Activated naive CD8-positive, alpha-beta T cell (primary cell): ENCODE results near the gene FAM114A1.

Source experiments
- H3K27ac Mint-ChIP-seq: one replicate; pipeline ENCODE4 v1.8.0; 2021; ENCODE audit warnings: mixed read lengths
- H3K27me3 Mint-ChIP-seq: one replicate; pipeline ENCODE4 v1.8.0; 2021; ENCODE audit warnings: mixed read lengths
- H3K36me3 Mint-ChIP-seq: one replicate; pipeline ENCODE4 v1.8.0; 2021; ENCODE audit warnings: mixed read lengths
- H3K4me1 Mint-ChIP-seq: one replicate; pipeline ENCODE4 v1.8.0; 2021; ENCODE audit warnings: low read depth, mixed read lengths
- H3K4me3 Mint-ChIP-seq: one replicate; pipeline ENCODE4 v1.8.0; 2021; ENCODE audit warnings: mild to moderate bottlenecking, mixed read lengths
- H3K9me3 Mint-ChIP-seq: one replicate; pipeline ENCODE4 v1.8.0; 2021; ENCODE audit warnings: low read depth, mixed read lengths

Gene FAM114A1

DNA sequence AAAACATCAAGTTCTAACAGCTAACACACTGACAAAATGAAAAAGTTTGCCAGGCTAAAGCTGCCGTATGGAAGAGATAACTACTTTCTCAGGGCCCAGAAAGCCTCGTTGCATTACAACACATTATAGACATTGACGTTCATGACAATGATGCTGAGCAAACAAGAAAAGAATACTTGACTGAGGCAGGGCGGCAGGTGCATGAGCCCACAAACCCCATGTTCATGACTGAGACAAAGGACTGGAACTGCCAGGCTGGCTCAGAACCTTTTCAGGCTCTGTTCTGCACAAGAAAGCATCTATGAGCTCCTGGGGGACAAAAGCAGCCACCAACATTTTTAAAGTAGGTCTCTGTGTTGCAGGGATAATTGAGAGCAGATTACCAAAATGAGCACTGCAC is 24.6 kb upstream of the FAM114A1 start:
- Mint-ChIP-seq H3K4me1 (peaks cover 7% of the 10 kb centered on the region), H3K27ac (no peak overlapping the region)

DNA sequence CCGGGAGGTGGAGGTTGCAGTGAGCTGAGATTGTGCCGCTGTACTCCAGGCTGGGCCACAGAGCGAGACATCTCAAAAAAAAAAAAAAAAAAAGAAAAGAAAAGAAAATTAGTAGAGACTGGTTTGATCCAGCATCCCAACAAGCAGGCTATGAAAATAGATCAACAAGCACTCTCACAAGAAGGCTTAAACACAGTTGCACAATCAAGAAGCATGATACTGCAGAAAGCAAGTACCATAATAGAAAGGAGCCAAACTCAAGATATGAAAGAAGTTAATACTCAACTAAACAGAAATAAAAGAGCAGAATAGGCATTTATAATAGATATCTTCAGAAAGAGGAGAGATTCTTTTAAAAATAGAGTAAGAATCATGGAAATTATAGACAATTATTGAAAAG is 21.6 kb upstream of the FAM114A1 start:
- Mint-ChIP-seq H3K36me3 (peaks cover 13% of the 10 kb centered on the region), H3K9me3 (peaks cover 14% of the 10 kb centered on the region), H3K27ac (no peak overlapping the region), H3K4me1 (no peaks in the 10 kb centered on the region), H3K4me3 (no peak overlapping the region), H3K27me3 (no peaks in the 10 kb centered on the region)

More for the DNA sequence above, 24.6 kb upstream of the FAM114A1 start:
- no peaks in the 10 kb centered on the region for H3K27me3 Mint-ChIP-seq
- H3K4me3 Mint-ChIP-seq = no peak overlapping the region
- peaks cover 5% of the 10 kb centered on the region for H3K36me3 Mint-ChIP-seq
- no peaks in the 10 kb centered on the region for H3K9me3 Mint-ChIP-seq

- Mint-ChIP-seq H3K27me3 (no peaks in the 10 kb centered on the region), H3K4me1 (peaks cover 33% of the 10 kb centered on the region), H3K36me3 (peaks cover under 1% of the 10 kb centered on the region), H3K9me3 (peaks cover under 1% of the 10 kb centered on the region), H3K4me3 (peak overlapping the region; percentile 86), H3K27ac (peak overlapping the region; percentile 97)
These were observed 12.1 kb upstream of the FAM114A1 start for GRCh38 chr4:38855466-38855865.

DNA sequence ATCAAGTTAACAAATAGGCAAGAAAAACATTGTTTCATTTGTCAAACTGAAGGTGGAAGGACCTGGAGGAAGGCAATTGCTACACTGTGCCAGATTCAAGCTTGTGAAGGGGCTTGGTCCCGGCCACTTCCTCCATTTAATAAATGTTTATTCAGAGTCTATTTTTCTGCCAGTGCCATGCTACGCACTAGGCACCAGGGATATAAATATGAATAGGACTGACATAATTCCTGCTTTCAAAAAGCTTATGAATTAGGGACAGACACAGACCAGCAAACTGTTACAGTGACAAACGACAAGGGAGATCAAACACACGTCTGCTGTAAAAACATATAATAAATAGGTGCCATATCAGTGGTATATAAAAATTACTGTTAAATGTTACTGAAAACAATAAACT is 11.6 kb upstream of the FAM114A1 start:
- Mint-ChIP-seq H3K4me1 (peaks cover 38% of the 10 kb centered on the region), H3K9me3 (no peaks in the 10 kb centered on the region), H3K4me3 (peak overlapping the region; percentile 86), H3K36me3 (no peaks in the 10 kb centered on the region), H3K27ac (peak overlapping the region; percentile 97), H3K27me3 (no peaks in the 10 kb centered on the region)

DNA sequence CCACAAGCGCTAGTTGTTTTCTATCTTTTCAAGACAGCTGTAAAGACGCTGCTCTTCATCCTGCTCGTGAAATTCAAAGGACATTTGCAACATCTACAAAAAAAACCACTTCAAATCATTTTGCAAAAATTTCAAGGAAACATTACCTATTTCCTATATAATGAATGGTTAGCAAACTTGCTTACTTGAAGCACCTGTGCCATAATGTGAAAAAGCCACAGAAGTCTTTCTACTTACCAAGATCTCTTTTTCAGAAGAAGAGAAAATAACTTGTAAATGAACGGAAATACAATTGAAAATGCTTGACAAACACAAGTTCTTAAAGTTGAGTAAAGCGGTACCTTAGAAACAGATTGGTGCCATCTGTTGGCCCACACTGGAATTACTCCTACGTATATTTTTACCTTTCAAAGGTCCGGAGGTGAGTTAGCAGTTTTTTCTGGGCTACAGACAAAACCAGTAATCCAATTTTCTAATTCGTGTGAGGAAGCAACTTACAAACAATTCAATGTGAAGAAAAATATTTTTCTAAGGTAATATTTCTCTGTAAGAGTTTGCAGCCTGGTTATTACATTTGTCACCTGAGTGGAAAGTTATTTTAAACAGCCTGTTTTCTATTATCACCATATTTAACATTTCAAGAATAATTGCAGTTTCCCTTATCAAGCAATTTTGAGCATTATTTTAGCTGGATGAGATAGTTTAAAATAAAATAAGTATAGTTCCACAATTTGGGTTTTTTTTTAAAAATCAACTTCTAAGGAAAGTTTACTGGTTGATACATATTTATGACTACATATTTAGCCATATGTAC is 10.9 kb upstream of the FAM114A1 start, which contains the start of gene TLR6:
Gene TLR6, minus strand, starts transcription at position 294 of the 814 bp plus-strand sequence. CDS start 27,344 bp downstream, outside the sequence.
- Mint-ChIP-seq H3K9me3 (no peaks in the 10 kb centered on the region), H3K27ac (peak within 1 kb of the TSS; percentile 97), H3K27me3 (no peaks in the 10 kb centered on the region), H3K36me3 (no peaks in the 10 kb centered on the region), H3K4me1 (peaks cover 42% of the 10 kb centered on the region), H3K4me3 (peak within 1 kb of the TSS; percentile 86)

- H3K4me1 Mint-ChIP-seq = peaks cover 42% of the 10 kb centered on the region
- no peaks in the 10 kb centered on the region for H3K9me3 Mint-ChIP-seq
- peak overlapping the region; percentile 86 for H3K4me3 Mint-ChIP-seq
- peak overlapping the region; percentile 97 for H3K27ac Mint-ChIP-seq
- no peaks in the 10 kb centered on the region for H3K27me3 Mint-ChIP-seq
- H3K36me3 Mint-ChIP-seq = no peaks in the 10 kb centered on the region
These were observed 10.1 kb upstream of the FAM114A1 start for GRCh38 chr4:38857354-38858096.

DNA sequence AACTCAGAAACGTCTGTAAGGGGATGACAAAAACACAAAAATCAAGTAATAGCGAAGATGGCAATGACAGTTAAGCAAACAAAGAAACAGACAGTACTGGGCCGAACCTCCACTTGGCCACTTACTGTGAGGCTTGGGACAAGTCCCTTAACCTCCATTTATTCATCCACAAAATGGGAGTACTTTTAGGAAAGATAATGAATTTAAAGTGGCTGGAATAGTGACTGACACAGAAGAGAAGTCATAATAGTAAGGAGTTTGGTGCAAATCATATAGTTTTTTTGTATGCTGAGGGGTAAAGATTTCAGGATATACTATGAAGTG is 9.5 kb upstream of the FAM114A1 start:
- no peaks in the 10 kb centered on the region for H3K27me3 Mint-ChIP-seq
- H3K4me1 Mint-ChIP-seq = peaks cover 42% of the 10 kb centered on the region
- peak overlapping the region; percentile 86 for H3K4me3 Mint-ChIP-seq
- no peaks in the 10 kb centered on the region for H3K9me3 Mint-ChIP-seq
- H3K27ac Mint-ChIP-seq = peak overlapping the region; percentile 97
- no peaks in the 10 kb centered on the region for H3K36me3 Mint-ChIP-seq

- H3K9me3 Mint-ChIP-seq = no peaks in the 10 kb centered on the region
- peaks cover 42% of the 10 kb centered on the region for H3K4me1 Mint-ChIP-seq
- no peak overlapping the region for H3K4me3 Mint-ChIP-seq
- no peaks in the 10 kb centered on the region for H3K27me3 Mint-ChIP-seq
- peaks cover 2% of the 10 kb centered on the region for H3K36me3 Mint-ChIP-seq
- H3K27ac Mint-ChIP-seq = no peak overlapping the region
These were observed 8.1 kb upstream of the FAM114A1 start for GRCh38 chr4:38859501-38859900.

GRCh38 chr4:38860788-38861424 is 6.7 kb upstream of the FAM114A1 start:
- no peaks in the 10 kb centered on the region for H3K27me3 Mint-ChIP-seq
- peaks cover 2% of the 10 kb centered on the region for H3K36me3 Mint-ChIP-seq
- no peak overlapping the region for H3K4me3 Mint-ChIP-seq
- peaks cover 45% of the 10 kb centered on the region for H3K4me1 Mint-ChIP-seq
- H3K27ac Mint-ChIP-seq = peak overlapping the region; percentile 28
- no peaks in the 10 kb centered on the region for H3K9me3 Mint-ChIP-seq

DNA sequence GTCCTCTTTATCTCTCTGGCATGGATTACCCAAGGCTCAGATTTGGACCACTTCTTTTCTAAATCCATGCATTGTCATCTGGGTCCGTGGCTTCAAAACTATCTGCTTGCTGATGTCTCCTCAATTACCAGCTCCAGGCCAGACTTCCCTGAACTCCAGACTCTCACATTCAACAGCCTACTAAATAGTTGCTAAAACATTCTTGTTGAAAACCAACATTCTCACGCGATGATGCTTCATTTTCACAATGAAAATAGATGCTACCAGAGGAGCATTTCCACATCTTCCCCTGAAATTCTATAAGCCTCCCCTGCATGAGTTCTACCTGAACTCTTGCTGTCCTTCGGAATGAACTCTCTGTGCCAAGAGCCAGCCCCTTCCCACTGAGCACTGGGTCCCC is 5.8 kb upstream of the FAM114A1 start:
- H3K27ac Mint-ChIP-seq = no peak overlapping the region
- H3K4me3 Mint-ChIP-seq = no peak overlapping the region
- no peaks in the 10 kb centered on the region for H3K27me3 Mint-ChIP-seq
- peaks cover 37% of the 10 kb centered on the region for H3K4me1 Mint-ChIP-seq
- no peaks in the 10 kb centered on the region for H3K9me3 Mint-ChIP-seq
- peaks cover 2% of the 10 kb centered on the region for H3K36me3 Mint-ChIP-seq

DNA sequence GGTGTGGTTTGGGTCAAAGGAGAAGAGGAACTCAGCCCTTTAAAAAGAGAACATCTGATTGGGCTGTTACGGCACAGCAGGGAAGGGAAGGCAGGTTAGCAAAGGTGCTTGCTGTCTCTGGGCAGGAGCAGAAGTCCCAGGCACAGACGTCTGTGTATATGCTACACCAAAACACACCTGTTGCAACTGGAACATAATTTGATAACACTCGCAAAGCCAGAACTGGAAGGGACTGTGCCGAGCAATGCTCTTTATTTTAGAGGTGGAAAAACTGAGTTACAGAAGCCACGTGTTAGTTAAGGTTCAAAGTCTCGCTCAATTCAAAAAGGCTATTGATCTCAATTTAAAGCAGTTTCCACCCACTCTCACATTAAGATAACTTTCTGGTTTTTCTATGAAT is 2.2 kb upstream of the FAM114A1 start:
- peaks cover 2% of the 10 kb centered on the region for H3K36me3 Mint-ChIP-seq
- H3K4me3 Mint-ChIP-seq = no peak overlapping the region
- peaks cover 27% of the 10 kb centered on the region for H3K4me1 Mint-ChIP-seq

DNA sequence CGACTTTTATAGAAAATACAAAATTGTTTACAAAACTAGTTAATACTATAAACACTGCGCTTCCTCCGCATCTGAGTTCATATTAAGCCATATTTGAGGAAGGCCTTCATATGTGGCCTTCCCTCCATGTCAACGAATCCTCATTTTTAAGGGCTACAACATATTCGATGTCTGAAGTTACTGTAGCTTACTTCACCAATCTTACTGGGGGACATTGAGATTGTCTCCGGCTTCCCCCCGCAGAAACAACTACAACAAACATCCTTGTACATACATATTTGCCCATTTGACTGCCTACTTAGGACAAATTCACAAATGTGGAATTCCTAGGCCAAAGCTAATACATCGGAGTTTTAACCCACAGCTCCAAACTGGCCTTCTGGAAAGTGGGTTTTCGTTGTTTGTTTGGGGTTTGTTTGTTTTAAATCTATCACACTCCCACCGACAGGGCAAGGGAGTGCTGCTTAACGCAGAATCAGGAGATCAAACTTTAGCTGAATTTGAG is 581 bp upstream of the FAM114A1 start:
- Mint-ChIP-seq H3K27ac (no peak overlapping the region), H3K27me3 (peaks cover 8% of the 10 kb centered on the region), H3K9me3 (no peaks in the 10 kb centered on the region), H3K4me1 (peaks cover 18% of the 10 kb centered on the region), H3K4me3 (peak overlapping the region; percentile 84), H3K36me3 (peaks cover 2% of the 10 kb centered on the region)

More for the DNA sequence above, 2.2 kb upstream of the FAM114A1 start:
- Mint-ChIP-seq H3K9me3 (no peaks in the 10 kb centered on the region), H3K27ac (no peak overlapping the region), H3K27me3 (peaks cover 8% of the 10 kb centered on the region)

- Mint-ChIP-seq H3K27ac (peak overlapping the region; percentile 28), H3K27me3 (peaks cover 12% of the 10 kb centered on the region), H3K9me3 (no peaks in the 10 kb centered on the region), H3K36me3 (peaks cover 2% of the 10 kb centered on the region), H3K4me1 (peaks cover 18% of the 10 kb centered on the region), H3K4me3 (peak overlapping the region; percentile 80)
These were observed 704 bp downstream of the FAM114A1 start for GRCh38 chr4:38868059-38868960.

DNA sequence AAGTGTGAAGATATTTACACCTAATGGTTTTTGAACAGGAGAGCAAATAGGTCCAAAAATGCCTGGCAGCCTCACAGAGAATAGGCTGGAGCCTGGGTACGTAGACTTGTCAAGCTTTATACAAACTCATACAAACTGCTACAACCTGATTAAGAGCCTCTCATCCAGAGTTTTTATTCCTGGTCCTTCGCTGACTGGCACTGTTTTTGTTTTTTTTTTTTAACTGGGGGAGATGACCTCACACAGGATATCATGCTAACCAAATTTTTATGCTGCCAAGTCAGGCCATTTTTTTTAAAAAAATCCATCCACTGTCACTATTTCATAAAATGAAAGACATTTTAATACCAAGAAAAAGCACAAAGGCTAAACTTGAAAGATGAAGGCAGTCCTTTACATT is 1.9 kb downstream of the FAM114A1 start:
- Mint-ChIP-seq H3K9me3 (no peaks in the 10 kb centered on the region), H3K36me3 (peaks cover under 1% of the 10 kb centered on the region), H3K27me3 (peaks cover 14% of the 10 kb centered on the region), H3K4me3 (peak overlapping the region; percentile 38), H3K27ac (no peak overlapping the region), H3K4me1 (peaks cover 18% of the 10 kb centered on the region)
